AG04450 (cell line): ENCODE measurements around the gene ZC2HC1C. TPM values are rescaled to one million over a fixed set of nuclear protein-coding genes. Genes with fewer than 3 reads are reported as not detected.
A peak's percentile ranks its signal among the peaks of the same experiment; 100 is the strongest.

ENCODE experiments used
- CTCF ChIA-PET: fragments of 300-600, 350-600 bp; formaldehyde crosslinking; extraction: SDS; loops from one replicate; lab custom pipeline; 2022; ENCODE audit warnings: antibody characterized with exemption, inconsistent platforms; lab: Charles Lee
- POLR2A ChIA-PET: fragments of 350-600 bp; formaldehyde crosslinking; extraction: SDS; loops from one replicate; lab custom pipeline; 2021; ENCODE audit warnings: antibody characterized with exemption, inconsistent platforms; lab: Yijun Ruan, JAX
- DNase-seq: peaks from one replicate; pipeline ENCODE4 v3.0.0-alpha.2; 2011; ENCODE audit warnings: low read depth, low spot score
- H3K27ac ChIP-seq: one replicate; pipeline ENCODE4 v1.5.1; 2012; ENCODE audit warnings: low read depth, low read length, control low read depth
- H3K27me3 ChIP-seq: one replicate; pipeline ENCODE4 v1.6.0; 2012; ENCODE audit warnings: low read length; ENCODE audit not compliant: control insufficient read depth, insufficient read depth
- H3K4me3 ChIP-seq: 2 replicates; pipeline ENCODE4 v1.5.1; 2011; ENCODE audit warnings: mild to moderate bottlenecking, low read depth, low read length, control low read depth
- H3K9me3 ChIP-seq: 2 replicates; pipeline ENCODE4 v1.5.1; 2012; ENCODE audit warnings: low read length; ENCODE audit not compliant: control insufficient read depth, insufficient read depth
- polyA plus RNA-seq: library from polyadenylated mRNA; depleted of rRNA; stranded (reverse); fragments of >200 nt; gene quantifications from 2 replicates; pipeline ENCODE4 v1.2.3, GENCODE V29; 2011
- TF ChIP-seq, protein P1 (sequence below): IDR thresholded peaks from 2 replicates; pipeline ENCODE4 v1.5.1; 2011; ENCODE audit warnings: low read depth, low read length, control low read depth, inconsistent platforms

The ZC2HC1C gene
- polyA plus RNA-seq, 1 experiment, result 0.73 TPM

DNA sequence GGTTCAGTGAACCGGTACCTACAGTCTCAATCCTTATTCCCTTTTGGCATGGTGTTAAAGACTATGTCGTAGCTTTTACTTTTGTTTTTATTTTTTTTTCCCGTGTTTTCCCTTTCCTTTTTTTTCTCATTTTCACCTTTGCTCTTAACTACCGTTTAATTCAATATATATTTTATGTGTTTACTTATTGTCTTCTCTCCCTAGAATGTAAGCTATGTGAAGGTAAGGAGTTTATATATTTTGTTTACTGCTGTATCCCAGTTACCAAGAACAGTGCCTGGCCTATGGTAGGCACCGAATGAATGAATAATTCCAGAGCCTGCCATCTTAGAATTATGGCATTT, 17.9 kb upstream of the ZC2HC1C start:
- TF ChIP-seq, protein P1, sequence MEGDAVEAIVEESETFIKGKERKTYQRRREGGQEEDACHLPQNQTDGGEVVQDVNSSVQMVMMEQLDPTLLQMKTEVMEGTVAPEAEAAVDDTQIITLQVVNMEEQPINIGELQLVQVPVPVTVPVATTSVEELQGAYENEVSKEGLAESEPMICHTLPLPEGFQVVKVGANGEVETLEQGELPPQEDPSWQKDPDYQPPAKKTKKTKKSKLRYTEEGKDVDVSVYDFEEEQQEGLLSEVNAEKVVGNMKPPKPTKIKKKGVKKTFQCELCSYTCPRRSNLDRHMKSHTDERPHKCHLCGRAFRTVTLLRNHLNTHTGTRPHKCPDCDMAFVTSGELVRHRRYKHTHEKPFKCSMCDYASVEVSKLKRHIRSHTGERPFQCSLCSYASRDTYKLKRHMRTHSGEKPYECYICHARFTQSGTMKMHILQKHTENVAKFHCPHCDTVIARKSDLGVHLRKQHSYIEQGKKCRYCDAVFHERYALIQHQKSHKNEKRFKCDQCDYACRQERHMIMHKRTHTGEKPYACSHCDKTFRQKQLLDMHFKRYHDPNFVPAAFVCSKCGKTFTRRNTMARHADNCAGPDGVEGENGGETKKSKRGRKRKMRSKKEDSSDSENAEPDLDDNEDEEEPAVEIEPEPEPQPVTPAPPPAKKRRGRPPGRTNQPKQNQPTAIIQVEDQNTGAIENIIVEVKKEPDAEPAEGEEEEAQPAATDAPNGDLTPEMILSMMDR, result no peak
- Histone ChIP-seq H3K27me3 (no peaks in the 10 kb centered on the region), H3K27ac (peak overlapping the region; percentile 13), H3K4me3 (peak overlapping the region; percentile 62), H3K9me3 (no peaks in the 10 kb centered on the region)
- DNase-seq, result no peak
- CTCF ChIA-PET, result interaction anchor here (1.0 kb wide), 1 partner anchor 37 kb away, joined by 4 read pairs; no protein-coding TSS in a partner anchor
- POLR2A ChIA-PET, result interaction anchor here (0.7 kb wide), 1 partner anchor 128 kb away, joined by 7 read pairs; the partner anchor contains the start of gene RPS6KL1

DNA sequence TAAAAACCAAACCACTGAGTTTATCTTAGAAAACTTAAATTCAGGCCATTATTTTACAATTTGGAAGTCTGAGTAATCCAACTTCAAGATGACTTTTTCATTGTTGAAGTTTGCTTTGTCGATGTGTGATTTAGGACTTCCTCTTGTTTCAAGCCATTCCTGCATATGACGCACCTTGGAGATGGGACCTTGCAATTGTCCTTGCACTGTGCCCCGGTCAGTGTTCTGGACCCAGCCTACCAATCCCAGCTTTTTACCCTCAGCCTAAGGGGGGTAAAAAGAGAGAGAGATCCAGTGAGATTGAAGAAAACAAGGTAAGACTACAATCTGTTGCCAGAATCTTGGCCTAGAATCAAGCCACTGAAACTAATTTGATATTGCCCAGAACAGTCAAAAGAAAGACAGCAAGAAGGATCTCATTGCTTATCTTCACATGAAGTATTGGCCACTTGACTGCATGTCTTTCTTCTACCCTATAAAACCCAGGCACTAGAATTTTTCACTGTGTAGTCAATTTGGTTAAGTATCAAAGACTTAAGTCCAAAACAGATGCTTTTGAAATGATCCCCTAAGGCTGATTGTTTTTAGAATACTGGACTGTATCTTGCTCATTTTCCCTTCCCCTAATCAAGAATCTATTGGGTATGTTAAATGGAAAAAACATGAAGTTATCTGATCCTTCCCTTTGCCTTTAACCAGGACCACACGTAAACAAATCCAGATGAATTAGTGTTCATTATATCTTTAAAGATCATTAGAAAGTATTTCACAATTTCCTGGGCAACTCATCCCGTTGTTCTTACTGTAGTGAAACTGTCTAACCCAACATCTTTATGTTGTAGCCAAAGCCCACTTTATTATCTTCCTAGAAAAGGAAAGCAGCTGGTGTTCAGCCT, 15.8 kb upstream of the ZC2HC1C start:
- ChIA-PET POLR2A (no interaction called here), CTCF (no interaction called here)
- Histone ChIP-seq H3K27me3 (no peaks in the 10 kb centered on the region), H3K9me3 (no peaks in the 10 kb centered on the region), H3K27ac (no peak overlapping the region), H3K4me3 (no peak overlapping the region)
- DNase-seq, result no peak
- TF ChIP-seq, protein P1, result no peak

DNA sequence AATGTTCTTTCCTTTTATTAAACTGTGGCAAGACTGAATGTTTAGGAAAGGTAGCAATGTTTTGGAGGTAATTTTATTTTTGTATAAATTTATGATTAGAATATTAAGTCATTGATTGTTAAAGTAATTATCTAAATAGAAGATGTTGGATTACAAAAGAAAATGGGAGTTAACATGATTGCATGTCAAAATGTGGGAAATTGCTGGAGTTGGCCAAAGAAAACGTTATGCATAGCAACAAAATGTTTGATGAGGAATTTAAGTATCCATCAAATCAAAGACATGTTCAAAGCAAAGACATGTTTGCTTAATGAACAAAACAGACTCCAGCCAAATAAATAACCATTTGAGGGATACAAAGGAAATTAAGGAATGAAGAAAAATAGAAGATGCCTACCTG, 15.0 kb upstream of the ZC2HC1C start:
- CTCF ChIA-PET, result interaction anchor here (0.6 to 0.7 kb wide), 2 partner anchors 20 to 38 kb away, joined by 3 read pairs; no protein-coding TSS in a partner anchor
- TF ChIP-seq, protein P1, result no peak
- H3K27me3 ChIP-seq, result no peaks in the 10 kb centered on the region
- no peak overlapping the region for H3K27ac ChIP-seq
- no peak overlapping the region for H3K4me3 ChIP-seq
- POLR2A ChIA-PET, result interaction anchor here (0.7 kb wide), 1 partner anchor 43 kb away, joined by 7 read pairs; no protein-coding TSS in a partner anchor
- no peaks in the 10 kb centered on the region for H3K9me3 ChIP-seq
- no peak for DNase-seq

DNA sequence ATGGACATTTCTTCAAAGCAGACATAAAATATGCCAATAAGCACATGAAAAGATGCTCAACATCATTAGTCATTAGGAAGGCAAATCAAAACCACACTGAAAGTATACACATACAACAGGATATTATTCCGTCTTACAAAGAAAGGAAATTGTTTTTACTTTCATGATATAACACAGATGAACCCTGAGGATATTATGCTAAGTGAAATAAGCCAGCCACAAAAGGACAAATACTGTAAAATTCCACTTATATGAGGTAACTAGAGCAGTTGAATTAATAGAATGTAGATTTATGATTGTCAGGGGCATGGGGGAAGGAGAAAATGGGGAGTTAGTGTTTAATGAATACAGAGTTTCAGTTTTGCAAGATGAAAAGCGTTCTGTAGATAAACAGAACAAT, 9.8 kb upstream of the ZC2HC1C start:
- ChIA-PET CTCF (no interaction called here), POLR2A (no interaction called here)
- Histone ChIP-seq H3K4me3 (no peak overlapping the region), H3K27ac (no peak overlapping the region), H3K27me3 (no peaks in the 10 kb centered on the region), H3K9me3 (no peaks in the 10 kb centered on the region)
- TF ChIP-seq, protein P1, result no peak
- DNase-seq, result no peak

DNA sequence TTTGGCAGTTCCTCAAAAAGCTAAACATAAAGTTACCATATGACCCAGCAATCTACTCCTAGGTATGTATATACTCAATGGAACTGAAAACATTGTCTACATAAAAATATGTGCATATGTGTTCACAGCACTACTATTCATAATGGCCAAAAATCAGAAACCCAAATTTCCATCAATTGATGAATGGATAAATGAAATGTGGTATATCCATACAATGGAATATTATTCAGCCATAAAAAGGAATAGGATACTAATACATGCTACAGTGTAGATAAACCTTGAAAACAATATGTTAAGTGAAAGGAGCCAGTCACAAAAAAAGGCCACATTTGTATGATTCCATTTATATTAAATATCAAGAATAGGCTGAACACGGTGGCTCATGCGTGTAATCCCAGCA, 9.0 kb upstream of the ZC2HC1C start:
- no peak overlapping the region for H3K27ac ChIP-seq
- POLR2A ChIA-PET, result no interaction called here
- CTCF ChIA-PET, result no interaction called here
- no peak overlapping the region for H3K4me3 ChIP-seq
- TF ChIP-seq, protein P1, result no peak
- H3K27me3 ChIP-seq, result no peaks in the 10 kb centered on the region
- no peak for DNase-seq
- no peaks in the 10 kb centered on the region for H3K9me3 ChIP-seq
